ENCODE results near the gene RNU1-1. TPM values are rescaled to one million over a fixed set of nuclear protein-coding genes. Genes with fewer than 3 reads are reported as not detected.
A peak's percentile ranks its signal among the peaks of the same experiment; 100 is the strongest.

The RNU1-1 gene
- total and polyA plus RNA-seq, 2 experiments from 2014 or later: under 0.01 TPM; not detected in 1

DNA sequence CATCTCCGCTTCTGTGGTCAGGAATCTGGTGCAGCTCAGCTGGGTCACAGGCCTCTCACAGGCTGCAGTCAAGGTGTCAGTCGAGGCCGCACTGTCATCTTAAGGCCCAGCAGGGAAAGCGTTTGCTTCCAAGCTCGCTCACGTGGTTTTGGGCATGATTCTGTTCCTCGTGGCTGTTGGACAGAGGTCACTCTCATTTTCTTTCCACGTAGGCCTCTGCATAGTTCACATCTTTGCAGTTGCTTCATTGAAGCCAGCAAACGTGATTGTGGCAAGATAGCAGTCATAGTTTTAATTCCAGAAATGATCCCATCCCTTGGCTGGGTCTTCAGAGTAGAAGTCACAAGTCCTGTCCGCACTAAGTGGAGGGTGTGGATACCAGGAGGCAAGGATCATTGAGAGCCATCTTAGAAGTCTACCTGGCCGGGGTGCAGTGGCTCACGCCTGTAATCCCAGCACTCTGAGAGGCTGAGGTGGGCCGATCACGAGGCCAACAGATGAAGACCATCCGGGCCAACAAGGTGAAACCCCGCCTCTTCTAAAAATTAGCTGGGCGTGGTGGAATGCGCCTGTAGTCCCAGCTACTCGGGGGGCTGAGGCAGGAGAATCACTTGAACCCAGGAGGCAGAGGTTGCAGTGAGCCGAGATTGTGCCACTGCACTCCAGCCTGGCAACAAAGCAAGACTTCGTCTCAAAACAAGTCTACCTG, 49.0 kb downstream of the RNU1-1 start:
- no peaks in the 10 kb centered on the region for H3K4me1 ChIP-seq (ENCODE audit: low read depth)
- peaks cover 14% of the 10 kb centered on the region for H3K36me3 ChIP-seq
- no peaks in the 10 kb centered on the region for H3K9me3 ChIP-seq (ENCODE audit: low read depth)
- H3K27me3 ChIP-seq: no peaks in the 10 kb centered on the region
- H3K27ac ChIP-seq: no peak overlapping the region
- DNase-seq (ENCODE audit: low read depth in 1 of 2, low spot score in 1 of 2): peak in 1 of 2 donors; percentile 8
- no peak overlapping the region for H3K4me3 ChIP-seq
- TF ChIP-seq, protein P1, sequence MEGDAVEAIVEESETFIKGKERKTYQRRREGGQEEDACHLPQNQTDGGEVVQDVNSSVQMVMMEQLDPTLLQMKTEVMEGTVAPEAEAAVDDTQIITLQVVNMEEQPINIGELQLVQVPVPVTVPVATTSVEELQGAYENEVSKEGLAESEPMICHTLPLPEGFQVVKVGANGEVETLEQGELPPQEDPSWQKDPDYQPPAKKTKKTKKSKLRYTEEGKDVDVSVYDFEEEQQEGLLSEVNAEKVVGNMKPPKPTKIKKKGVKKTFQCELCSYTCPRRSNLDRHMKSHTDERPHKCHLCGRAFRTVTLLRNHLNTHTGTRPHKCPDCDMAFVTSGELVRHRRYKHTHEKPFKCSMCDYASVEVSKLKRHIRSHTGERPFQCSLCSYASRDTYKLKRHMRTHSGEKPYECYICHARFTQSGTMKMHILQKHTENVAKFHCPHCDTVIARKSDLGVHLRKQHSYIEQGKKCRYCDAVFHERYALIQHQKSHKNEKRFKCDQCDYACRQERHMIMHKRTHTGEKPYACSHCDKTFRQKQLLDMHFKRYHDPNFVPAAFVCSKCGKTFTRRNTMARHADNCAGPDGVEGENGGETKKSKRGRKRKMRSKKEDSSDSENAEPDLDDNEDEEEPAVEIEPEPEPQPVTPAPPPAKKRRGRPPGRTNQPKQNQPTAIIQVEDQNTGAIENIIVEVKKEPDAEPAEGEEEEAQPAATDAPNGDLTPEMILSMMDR (IDR thresholded peaks at IDR 0.05; ENCODE audit: low read depth, low read length): no peak

Other genes with a start within 250 kb of the RNU1-1 start
- 28.6 and 34.7 TPM in 2 replicates for gene FBXO42, start 161.8 kb downstream of the RNU1-1 start, total RNA-seq
- 37.7 and 40.8 TPM in 2 replicates for gene FBXO42, start 161.8 kb downstream of the RNU1-1 start, polyA plus RNA-seq
- gene SZRD1, start 147.0 kb downstream of the RNU1-1 start, total RNA-seq: 75.9 and 81.7 TPM in 2 replicates
- 53.1 and 58.5 TPM in 2 replicates for gene SZRD1, start 147.0 kb downstream of the RNU1-1 start, polyA plus RNA-seq
- 0.18 TPM in 1 of 2 replicates, not detected in the other for gene SPATA21, start 76.9 kb downstream of the RNU1-1 start, total RNA-seq
- gene SPATA21, start 76.9 kb downstream of the RNU1-1 start, polyA plus RNA-seq: not detected in 2 replicates
- gene NECAP2, start 73.6 kb downstream of the RNU1-1 start, total RNA-seq: 34.4 and 41.0 TPM in 2 replicates
- gene NECAP2, start 73.6 kb downstream of the RNU1-1 start, polyA plus RNA-seq: 38.4 and 42.6 TPM in 2 replicates
- 32.7 and 42.8 TPM in 2 replicates for gene NBPF1, start 99.3 kb upstream of the RNU1-1 start, total RNA-seq
- 52.1 and 57.6 TPM in 2 replicates for gene NBPF1, start 99.3 kb upstream of the RNU1-1 start, polyA plus RNA-seq
- gene RNU1-3, start 152.7 kb upstream of the RNU1-1 start, total RNA-seq: under 0.01 TPM in 2 replicates
- gene RNU1-3, start 152.7 kb upstream of the RNU1-1 start, polyA plus RNA-seq: 3.8 TPM in 1 of 2 replicates, not detected in the other
- under 0.01 TPM in 2 replicates for gene RNU1-4, start 226.2 kb upstream of the RNU1-1 start, total RNA-seq
- gene RNU1-4, start 226.2 kb upstream of the RNU1-1 start, polyA plus RNA-seq: 3.8 TPM in 1 of 2 replicates, not detected in the other

Measured in cardiac muscle cell (in vitro differentiated cells and primary cell).